ENCODE data around the gene SYNPR.

SYNPR gene

GRCh38 chr3:63384382-63384781 lies 106.3 kb downstream of the SYNPR start:
- DNase-seq (ENCODE audit: low read depth): no peak

- DNase-seq (ENCODE audit: low read depth): no peak
Observed at GRCh38 chr3:63385629-63386028, 107.5 kb downstream of the SYNPR start.

GRCh38 chr3:63386568-63386967 lies 108.5 kb downstream of the SYNPR start:
- no peak for DNase-seq (ENCODE audit: low read depth)

- DNase-seq (ENCODE audit: low read depth): no peak
Observed at GRCh38 chr3:63387568-63387967, 109.5 kb downstream of the SYNPR start.

GRCh38 chr3:63390710-63391230 lies 112.7 kb downstream of the SYNPR start:
- no peak for DNase-seq (ENCODE audit: low read depth)

- no peak for DNase-seq (ENCODE audit: low read depth)
Observed at GRCh38 chr3:63395960-63396359, 117.9 kb downstream of the SYNPR start.

GRCh38 chr3:63400246-63400860 lies 122.2 kb downstream of the SYNPR start:
- DNase-seq (ENCODE audit: low read depth): no peak

GRCh38 chr3:63405882-63406281 lies 127.8 kb downstream of the SYNPR start:
- no peak for DNase-seq (ENCODE audit: low read depth)

GRCh38 chr3:63413523-63413922 lies 135.4 kb downstream of the SYNPR start:
- DNase-seq (ENCODE audit: low read depth): no peak

- DNase-seq (ENCODE audit: low read depth): no peak
Observed at GRCh38 chr3:63414607-63415006, 136.5 kb downstream of the SYNPR start.

- no peak for DNase-seq (ENCODE audit: low read depth)
Observed at GRCh38 chr3:63429905-63430304, 151.8 kb downstream of the SYNPR start.

- DNase-seq (ENCODE audit: low read depth): no peak
Observed at GRCh38 chr3:63430875-63431274, 152.8 kb downstream of the SYNPR start.

GRCh38 chr3:63437858-63438257 lies 159.8 kb downstream of the SYNPR start:
- no peak for DNase-seq (ENCODE audit: low read depth)

- DNase-seq (ENCODE audit: low read depth): no peak
Observed at GRCh38 chr3:63438826-63439371, 160.8 kb downstream of the SYNPR start.

- no peak for DNase-seq (ENCODE audit: low read depth)
Observed at GRCh38 chr3:63441262-63441661, 163.2 kb downstream of the SYNPR start.

- no peak for DNase-seq (ENCODE audit: low read depth)
Observed at GRCh38 chr3:63442918-63443317, 164.8 kb downstream of the SYNPR start.

GRCh38 chr3:63450023-63450422 lies 171.9 kb downstream of the SYNPR start:
- DNase-seq (ENCODE audit: low read depth): no peak

- no peak for DNase-seq (ENCODE audit: low read depth)
Observed at GRCh38 chr3:63450634-63451363, 172.7 kb downstream of the SYNPR start.

- DNase-seq (ENCODE audit: low read depth): no peak
Observed at GRCh38 chr3:63456901-63457300, 178.8 kb downstream of the SYNPR start.

GRCh38 chr3:63458405-63458804 lies 180.3 kb downstream of the SYNPR start:
- no peak for DNase-seq (ENCODE audit: low read depth)

- no peak for DNase-seq (ENCODE audit: low read depth)
Observed at GRCh38 chr3:63462732-63463131, 184.6 kb downstream of the SYNPR start.

- no peak for DNase-seq (ENCODE audit: low read depth)
Observed at GRCh38 chr3:63467392-63467791, 189.3 kb downstream of the SYNPR start.

GRCh38 chr3:63470745-63471144 lies 192.6 kb downstream of the SYNPR start:
- DNase-seq (ENCODE audit: low read depth): no peak
